Panc1 (cell line): ENCODE measurements around the gene IPO13. TPM values are rescaled to one million over a fixed set of nuclear protein-coding genes. Genes with fewer than 3 reads are reported as not detected.

Experiments
- ATAC-seq: fragments of 200-7000 bp; cut with Tn5 transposase; 2 replicates; pipeline ENCODE4 v1.9.1; 2020; ENCODE audit warnings: mild to moderate bottlenecking, moderate library complexity
- BruUV-seq: library from RNA; stranded (reverse); fragments of 400-500 nt; replicated peaks from 2 replicates; lab custom pipeline; 2021; lab: Mats Ljungman, UMichigan
- CTCF ChIA-PET: fragments of 300-600 bp; sonication (Branson Sonifier 250); formaldehyde crosslinking; loops from one replicate; lab custom pipeline; 2022; ENCODE audit warnings: antibody characterized with exemption; lab: Charles Lee
- POLR2A ChIA-PET: fragments of 300-600 bp; sonication (Branson Sonifier 250); formaldehyde crosslinking; loops from one replicate; lab custom pipeline; 2022; ENCODE audit warnings: antibody characterized with exemption; lab: Charles Lee
- DNase-seq: peaks from one replicate; pipeline ENCODE4 v3.0.0-alpha.2; 2010; ENCODE audit warnings: low read depth, low spot score
- H3K27ac ChIP-seq: 2 replicates; pipeline ENCODE4 v1.5.1; 2011; ENCODE audit warnings: mild to moderate bottlenecking, low read length, inconsistent platforms
- H3K27me3 ChIP-seq: fragments of 200-500 bp; sonication (Bioruptor generic); 2 replicates; pipeline ENCODE4 v1.6.0; 2014; ENCODE audit warnings: low read length, inconsistent platforms; ENCODE audit not compliant: control insufficient read depth, insufficient read depth
- H3K36me3 ChIP-seq: fragments of 200-500 bp; sonication (Bioruptor generic); 2 replicates; pipeline ENCODE4 v1.5.1; 2014; ENCODE audit warnings: inconsistent platforms, mild to moderate bottlenecking, low read length, moderate library complexity; ENCODE audit not compliant: control insufficient read depth, insufficient read depth
- H3K4me1 ChIP-seq: 2 replicates; pipeline ENCODE4 v1.5.1; 2011; ENCODE audit warnings: inconsistent platforms, mild to moderate bottlenecking, low read length, moderate library complexity; ENCODE audit not compliant: control insufficient read depth, insufficient read depth
- H3K4me3 ChIP-seq, 2 experiments: 2 replicates each; pipeline ENCODE4 v1.5.1; 2011 to 2012; ENCODE audit warnings: low read depth in 2 of 2, low read length in 2 of 2, mild to moderate bottlenecking in 2 of 2, inconsistent platforms in 1 of 2, moderate library complexity in 1 of 2
- H3K9me3 ChIP-seq: fragments of 200-500 bp; sonication (Bioruptor generic); 2 replicates; pipeline ENCODE4 v1.5.1; 2014; ENCODE audit warnings: low read depth, mild to moderate bottlenecking, inconsistent platforms, low read length, moderate library complexity; ENCODE audit not compliant: control insufficient read depth, insufficient read depth
- CTCF ChIP-seq: fragments of 450-650 bp; IDR thresholded peaks from 2 replicates; pipeline ENCODE4 v1.5.1; 2017; ENCODE audit warnings: mild to moderate bottlenecking
- POLR2AphosphoS5 ChIP-seq: IDR thresholded peaks from 2 replicates; pipeline ENCODE4 v1.6.1; 2012; ENCODE audit warnings: mild to moderate bottlenecking, low read depth, low read length, moderate library complexity
- REST ChIP-seq, 2 experiments: IDR thresholded peaks; 2 replicates each; pipeline ENCODE4 v1.6.1; 2011 to 2012; ENCODE audit warnings: low read depth in 2 of 2, control low read depth in 1 of 2, low read length in 1 of 2, mild to moderate bottlenecking in 1 of 2, moderate library complexity in 1 of 2; ENCODE audit not compliant: insufficient read depth in 1 of 2
- SIN3A ChIP-seq: IDR thresholded peaks from 2 replicates; pipeline ENCODE4 v1.6.1; 2012; ENCODE audit warnings: low read depth, mild to moderate bottlenecking, low read length, moderate library complexity, borderline replicate concordance; ENCODE audit not compliant: insufficient read depth
- TCF7L2 ChIP-seq: IDR thresholded peaks from 2 replicates; pipeline ENCODE4 v1.6.1; 2011; ENCODE audit warnings: mild to moderate bottlenecking, low read depth, low read length, inconsistent platforms
- in situ Hi-C: cut with HindIII; loops from 2 replicates; pipeline ENCODE4 v1.10.0; 2016; ENCODE audit warnings: low sequenced_read_pairs, low pct_unique_long_range_greater_than_20kb
- intact Hi-C: fragments of 100-400 bp; cut with micrococcal nuclease; formaldehyde crosslinking; loops from one replicate; pipeline ENCODE4 v1.10.0; 2022; ENCODE audit not compliant: unreplicated experiment
- total RNA-seq: library from RNA; stranded (reverse); gene quantifications from one replicate; pipeline ENCODE4 v1.2.1, GENCODE V29; 2021; ENCODE audit not compliant: unreplicated experiment

IPO13 gene
- total RNA-seq, 1 experiment from 2014 or later: 40.0 TPM

GRCh38 chr1:43902058-43902831 lies 44.5 kb upstream of the IPO13 start:
- in situ Hi-C loops: no loop called here
- no peak for TF ChIP-seq REST (IDR thresholded peaks at IDR 0.05; ENCODE audit: insufficient read depth in 1 of 2, low read depth in 2 of 2, low read length in 1 of 2)
- no peak for TF ChIP-seq POLR2AphosphoS5
- TF ChIP-seq SIN3A: no peak
- no peak for TF ChIP-seq TCF7L2
- TF ChIP-seq CTCF: no peak
- Histone ChIP-seq H3K27ac (no peak overlapping the region), H3K4me3 (no peak overlapping the region), H3K4me1 (no peaks in the 10 kb centered on the region), H3K36me3 (no peaks in the 10 kb centered on the region), H3K9me3 (no peaks in the 10 kb centered on the region), H3K27me3 (no peaks in the 10 kb centered on the region)
- intact Hi-C loops: no loop called here
- DNase-seq: no peak
- ChIA-PET CTCF (no interaction called here), POLR2A (no interaction called here)
- ATAC-seq: 0 out of 2 replicates have a peak, but pooled peaks have one; percentile 16
- no TSS peak for BruUV-seq

GRCh38 chr1:43904660-43905551 lies 41.8 kb upstream of the IPO13 start:
- ATAC-seq (no peak), DNase-seq (no peak)
- TF ChIP-seq CTCF (no peak), SIN3A (no peak), REST (IDR thresholded peaks at IDR 0.05; ENCODE audit: insufficient read depth in 1 of 2, low read depth in 2 of 2, low read length in 1 of 2) (no peak), POLR2AphosphoS5 (no peak), TCF7L2 (no peak)
- ChIA-PET POLR2A (no interaction called here), CTCF (interaction anchor here (0.7 kb wide), 1 partner anchor 163 kb away, joined by 3 read pairs; no protein-coding TSS in a partner anchor)
- in situ Hi-C loops: no loop called here
- intact Hi-C loops: no loop called here
- Histone ChIP-seq H3K36me3 (no peaks in the 10 kb centered on the region), H3K4me3 (no peak overlapping the region), H3K27me3 (no peaks in the 10 kb centered on the region), H3K4me1 (no peaks in the 10 kb centered on the region), H3K9me3 (no peaks in the 10 kb centered on the region), H3K27ac (no peak overlapping the region)
- no TSS peak for BruUV-seq
